MM.1S (cell line): ENCODE data around the gene MECP2.

Experiments used
- CTCF ChIP-seq: fragments of 300-600 bp; sonication (generic); IDR thresholded peaks from 2 replicates; pipeline ENCODE4 v1.5.1; 2016; ENCODE audit warnings: antibody characterized with exemption, low read length, mixed read lengths
- EZH2 ChIP-seq: fragments of 300-600 bp; sonication (generic); optimal IDR thresholded peaks from 2 replicates; pipeline ENCODE3; 2017; ENCODE audit warnings: low read depth, mild to moderate bottlenecking, antibody characterized with exemption, low read length, mixed read lengths
- EZH2phosphoT487 ChIP-seq: fragments of 300-600 bp; sonication (generic); IDR thresholded peaks from 2 replicates; pipeline ENCODE4 v1.6.1; 2018; ENCODE audit warnings: antibody characterized with exemption, low read length

GRCh38 chrX:153981231-153981630, 116.3 kb downstream of the MECP2 start:
- no peak for TF ChIP-seq CTCF
- no peak for TF ChIP-seq EZH2phosphoT487
- TF ChIP-seq EZH2: no peak
